HCT116 (cell line): ENCODE data around the gene CIITA. TPM values are rescaled to one million over a fixed set of nuclear protein-coding genes. Genes with fewer than 3 reads are reported as not detected.

Experiments
- ATAC-seq: fragments of 200-7000 bp; cut with Tn5 transposase; 2 replicates; pipeline ENCODE4 v1.9.1; 2020; ENCODE audit warnings: mild to moderate bottlenecking, moderate library complexity
- BruUV-seq: library from RNA; stranded (reverse); fragments of 400-500 nt; replicated peaks from 2 replicates; lab custom pipeline; 2021; lab: Mats Ljungman, UMichigan
- CTCF ChIA-PET: fragments of 300-600 bp; sonication (Branson Sonifier 250); formaldehyde crosslinking; loops from one replicate; lab custom pipeline; 2021; ENCODE audit warnings: antibody characterized with exemption; lab: Charles Lee
- POLR2A ChIA-PET: fragments of 300-600, 350-600 bp; sonication (Branson Sonifier 250); formaldehyde crosslinking; loops from one replicate; lab custom pipeline; 2021; ENCODE audit warnings: antibody characterized with exemption; lab: Charles Lee
- RAD21 ChIA-PET, 2 experiments: fragments of 300-600 bp; sonication (Branson Sonifier 250); formaldehyde crosslinking; loops; one replicate each; lab custom pipeline; 2023; ENCODE audit warnings: low total read pairs in 2 of 2; ENCODE audit not compliant: uncharacterized antibody in 2 of 2, unreplicated experiment in 2 of 2, low non-redundant PET in 1 of 2; lab: Charles Lee
- DNase-seq: peaks from one replicate; pipeline ENCODE4 v3.0.0-alpha.2; 2010; ENCODE audit warnings: low read depth, low spot score
- H2AFZ ChIP-seq: fragments of 200-600 bp; shearing (Covaris generic), sonication (generic); 2 replicates; pipeline ENCODE4 v1.6.1; 2017; ENCODE audit warnings: low read depth, mixed run types, mixed read lengths, antibody characterized with exemption, low read length; ENCODE audit not compliant: poor library complexity, severe bottlenecking
- H3K27ac ChIP-seq: 2 replicates; pipeline ENCODE4 v1.5.1; 2012; ENCODE audit warnings: low read depth, low read length
- H3K27me3 ChIP-seq: fragments of 200-600 bp; sonication (generic); 2 replicates; pipeline ENCODE4 v1.6.1; 2016; ENCODE audit warnings: mixed run types, low read length, mixed read lengths; ENCODE audit not compliant: insufficient read depth
- H3K36me3 ChIP-seq, 2 experiments: fragments of 200-500 bp in 1 of 2; fragments of 200-600 bp in 1 of 2; sonication (Bioruptor generic) in 1 of 2; sonication (generic) in 1 of 2; 2 replicates each; pipeline versions ENCODE4 v1.5.1 to v1.6.1; 2014 to 2016; ENCODE audit warnings: low read length in 2 of 2, inconsistent platforms in 1 of 2, mixed read lengths in 1 of 2, mixed run types in 1 of 2; ENCODE audit not compliant: insufficient read depth in 2 of 2, control insufficient read depth in 1 of 2
- H3K4me1 ChIP-seq, 2 experiments: fragments of 200-600 bp in 1 of 2; sonication (generic) in 1 of 2; 2 replicates each; pipeline versions ENCODE4 v1.5.1 to v1.6.1; 2012 to 2017; ENCODE audit warnings: low read length in 2 of 2, inconsistent platforms in 1 of 2, mild to moderate bottlenecking in 1 of 2, mixed read lengths in 1 of 2, mixed run types in 1 of 2, moderate library complexity in 1 of 2; ENCODE audit not compliant: insufficient read depth in 2 of 2, control insufficient read depth in 1 of 2
- H3K4me2 ChIP-seq: fragments of 200-600 bp; sonication (generic); 2 replicates; pipeline ENCODE4 v1.6.1; 2017; ENCODE audit warnings: mixed run types, low read length, mixed read lengths
- H3K4me3 ChIP-seq, 2 experiments: fragments of 200-600 bp in 1 of 2; sonication (generic) in 1 of 2; replicated peaks in 1 of 2; 2 replicates each; pipeline ENCODE4 v1.5.1; 2011 to 2016; ENCODE audit warnings: low read length in 2 of 2, control low read depth in 1 of 2, low read depth in 1 of 2, mild to moderate bottlenecking in 1 of 2, mixed read lengths in 1 of 2, mixed run types in 1 of 2
- H3K79me2 ChIP-seq: fragments of 200-600 bp; sonication (generic); 2 replicates; pipeline ENCODE4 v1.6.1; 2017; ENCODE audit warnings: mild to moderate bottlenecking, mixed run types, low read length, moderate library complexity, mixed read lengths; ENCODE audit not compliant: insufficient read depth
- H3K9ac ChIP-seq: fragments of 200-600 bp; sonication (generic); 2 replicates; pipeline ENCODE4 v1.6.1; 2016; ENCODE audit warnings: low read length, mixed read lengths
- H3K9me2 ChIP-seq: fragments of 200-600 bp; sonication (generic), shearing (Covaris generic); 2 replicates; pipeline ENCODE4 v1.6.1; 2017; ENCODE audit warnings: mixed run types, mild to moderate bottlenecking, moderate library complexity; ENCODE audit not compliant: insufficient read depth
- H3K9me3 ChIP-seq, 2 experiments: fragments of 200-500 bp in 1 of 2; fragments of 200-600 bp in 1 of 2; sonication (Bioruptor generic) in 1 of 2; sonication (generic) in 1 of 2; 2 replicates each; pipeline ENCODE4 v1.6.1; 2014 to 2017; ENCODE audit warnings: low read length in 2 of 2, mixed read lengths in 2 of 2, inconsistent platforms in 1 of 2, low read depth in 1 of 2, mild to moderate bottlenecking in 1 of 2, mixed run types in 1 of 2, moderate library complexity in 1 of 2; ENCODE audit not compliant: control insufficient read depth in 1 of 2, insufficient read depth in 1 of 2
- H4K20me1 ChIP-seq: fragments of 200-600 bp; sonication (generic), shearing (Covaris generic); 2 replicates; pipeline ENCODE4 v1.6.1; 2017; ENCODE audit warnings: mixed run types, mild to moderate bottlenecking, moderate library complexity; ENCODE audit not compliant: insufficient read depth
- ATF3 ChIP-seq: IDR thresholded peaks from 2 replicates; pipeline ENCODE4 v1.6.1; 2012
- CBX3 ChIP-seq: IDR thresholded peaks from 2 replicates; pipeline ENCODE4 v1.6.1; 2012; ENCODE audit warnings: low read depth
- EGR1 ChIP-seq: IDR thresholded peaks from 2 replicates; pipeline ENCODE4 v1.6.1; 2012; ENCODE audit warnings: low read depth
- ELF1 ChIP-seq: IDR thresholded peaks from 2 replicates; pipeline ENCODE4 v1.6.1; 2012; ENCODE audit warnings: low read depth, borderline replicate concordance
- EZH2 ChIP-seq: fragments of 200-600 bp; sonication (generic); IDR thresholded peaks from 2 replicates; pipeline ENCODE4 v1.6.1; 2017; ENCODE audit warnings: antibody characterized with exemption, mixed run types
- EZH2phosphoT487 ChIP-seq: fragments of 200-600 bp; IDR thresholded peaks from 2 replicates; pipeline ENCODE4 v1.6.1; 2018; ENCODE audit warnings: antibody characterized with exemption, borderline replicate concordance
- FOSL1 ChIP-seq: IDR thresholded peaks from 2 replicates; pipeline ENCODE4 v1.6.1; 2012; ENCODE audit warnings: low read depth
- JUND ChIP-seq: IDR thresholded peaks from 2 replicates; pipeline ENCODE4 v1.6.1; 2012
- MAX ChIP-seq: IDR thresholded peaks from 2 replicates; pipeline ENCODE4 v1.6.1; 2012
- POLR2AphosphoS5 ChIP-seq: IDR thresholded peaks from 2 replicates; pipeline ENCODE4 v1.6.1; 2011; ENCODE audit warnings: mild to moderate bottlenecking, low read depth, low read length, moderate library complexity
- RAD21 ChIP-seq: IDR thresholded peaks from 2 replicates; pipeline ENCODE4 v1.6.1; 2012; ENCODE audit warnings: low read depth, mild to moderate bottlenecking
- SP1 ChIP-seq: IDR thresholded peaks from 2 replicates; pipeline ENCODE4 v1.6.1; 2012; ENCODE audit warnings: low read depth
- SRF ChIP-seq: IDR thresholded peaks from 2 replicates; pipeline ENCODE4 v1.6.1; 2012; ENCODE audit warnings: low read depth
- TCF7L2 ChIP-seq: IDR thresholded peaks from 2 replicates; pipeline ENCODE4 v1.7.0; 2011; ENCODE audit warnings: borderline replicate concordance, inconsistent platforms; ENCODE audit not compliant: insufficient read depth, insufficient read length; ENCODE audit errors: extremely low read depth
- ZNF274 ChIP-seq: fragments of 200-500 bp; sonication (Bioruptor generic); IDR thresholded peaks from 2 replicates; pipeline ENCODE4 v1.6.1; 2014; ENCODE audit warnings: mild to moderate bottlenecking, low read depth, low read length, inconsistent platforms
- intact Hi-C: fragments of 100-400 bp; cut with micrococcal nuclease; formaldehyde crosslinking; loops from 2 replicates; pipeline ENCODE4 v1.10.0; 2022
- total RNA-seq: library from RNA; stranded (reverse); gene quantifications from one replicate; pipeline ENCODE4 v1.2.1, GENCODE V29; 2021; ENCODE audit not compliant: unreplicated experiment
- TF ChIP-seq, protein P1 (sequence below): IDR thresholded peaks from 2 replicates; pipeline ENCODE4 v1.6.1; 2012; ENCODE audit warnings: low read depth
- TF ChIP-seq, protein P2 (sequence below): IDR thresholded peaks from 2 replicates; pipeline ENCODE4 v1.6.1; 2011; ENCODE audit warnings: mild to moderate bottlenecking, low read length, moderate library complexity; ENCODE audit not compliant: insufficient replicate concordance; ENCODE audit errors: extremely low read depth

Gene CIITA
- total RNA-seq, 1 experiment from 2014 or later: 0.25 TPM

GRCh38 chr16:10937068-10937859 is 60.3 kb downstream of the CIITA start:
- DNase-seq (no peak), ATAC-seq (no peak)
- TF ChIP-seq CBX3: no peak
- TF ChIP-seq EGR1: no peak
- TF ChIP-seq, protein P1, sequence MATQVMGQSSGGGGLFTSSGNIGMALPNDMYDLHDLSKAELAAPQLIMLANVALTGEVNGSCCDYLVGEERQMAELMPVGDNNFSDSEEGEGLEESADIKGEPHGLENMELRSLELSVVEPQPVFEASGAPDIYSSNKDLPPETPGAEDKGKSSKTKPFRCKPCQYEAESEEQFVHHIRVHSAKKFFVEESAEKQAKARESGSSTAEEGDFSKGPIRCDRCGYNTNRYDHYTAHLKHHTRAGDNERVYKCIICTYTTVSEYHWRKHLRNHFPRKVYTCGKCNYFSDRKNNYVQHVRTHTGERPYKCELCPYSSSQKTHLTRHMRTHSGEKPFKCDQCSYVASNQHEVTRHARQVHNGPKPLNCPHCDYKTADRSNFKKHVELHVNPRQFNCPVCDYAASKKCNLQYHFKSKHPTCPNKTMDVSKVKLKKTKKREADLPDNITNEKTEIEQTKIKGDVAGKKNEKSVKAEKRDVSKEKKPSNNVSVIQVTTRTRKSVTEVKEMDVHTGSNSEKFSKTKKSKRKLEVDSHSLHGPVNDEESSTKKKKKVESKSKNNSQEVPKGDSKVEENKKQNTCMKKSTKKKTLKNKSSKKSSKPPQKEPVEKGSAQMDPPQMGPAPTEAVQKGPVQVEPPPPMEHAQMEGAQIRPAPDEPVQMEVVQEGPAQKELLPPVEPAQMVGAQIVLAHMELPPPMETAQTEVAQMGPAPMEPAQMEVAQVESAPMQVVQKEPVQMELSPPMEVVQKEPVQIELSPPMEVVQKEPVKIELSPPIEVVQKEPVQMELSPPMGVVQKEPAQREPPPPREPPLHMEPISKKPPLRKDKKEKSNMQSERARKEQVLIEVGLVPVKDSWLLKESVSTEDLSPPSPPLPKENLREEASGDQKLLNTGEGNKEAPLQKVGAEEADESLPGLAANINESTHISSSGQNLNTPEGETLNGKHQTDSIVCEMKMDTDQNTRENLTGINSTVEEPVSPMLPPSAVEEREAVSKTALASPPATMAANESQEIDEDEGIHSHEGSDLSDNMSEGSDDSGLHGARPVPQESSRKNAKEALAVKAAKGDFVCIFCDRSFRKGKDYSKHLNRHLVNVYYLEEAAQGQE: no peak
- no peak for TF ChIP-seq EZH2phosphoT487
- no peak for TF ChIP-seq JUND
- TF ChIP-seq, protein P2, sequence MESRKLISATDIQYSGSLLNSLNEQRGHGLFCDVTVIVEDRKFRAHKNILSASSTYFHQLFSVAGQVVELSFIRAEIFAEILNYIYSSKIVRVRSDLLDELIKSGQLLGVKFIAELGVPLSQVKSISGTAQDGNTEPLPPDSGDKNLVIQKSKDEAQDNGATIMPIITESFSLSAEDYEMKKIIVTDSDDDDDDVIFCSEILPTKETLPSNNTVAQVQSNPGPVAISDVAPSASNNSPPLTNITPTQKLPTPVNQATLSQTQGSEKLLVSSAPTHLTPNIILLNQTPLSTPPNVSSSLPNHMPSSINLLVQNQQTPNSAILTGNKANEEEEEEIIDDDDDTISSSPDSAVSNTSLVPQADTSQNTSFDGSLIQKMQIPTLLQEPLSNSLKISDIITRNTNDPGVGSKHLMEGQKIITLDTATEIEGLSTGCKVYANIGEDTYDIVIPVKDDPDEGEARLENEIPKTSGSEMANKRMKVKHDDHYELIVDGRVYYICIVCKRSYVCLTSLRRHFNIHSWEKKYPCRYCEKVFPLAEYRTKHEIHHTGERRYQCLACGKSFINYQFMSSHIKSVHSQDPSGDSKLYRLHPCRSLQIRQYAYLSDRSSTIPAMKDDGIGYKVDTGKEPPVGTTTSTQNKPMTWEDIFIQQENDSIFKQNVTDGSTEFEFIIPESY: no peak
- TF ChIP-seq EZH2: no peak
- TF ChIP-seq SP1: no peak
- no peak for TF ChIP-seq FOSL1
- TF ChIP-seq SRF: no peak
- no peak for TF ChIP-seq TCF7L2
- no peak for TF ChIP-seq MAX
- no peak for TF ChIP-seq POLR2AphosphoS5
- TF ChIP-seq RAD21: no peak
- TF ChIP-seq ZNF274: no peak
- no peak for TF ChIP-seq ELF1
- TF ChIP-seq ATF3: no peak
- Histone ChIP-seq H3K4me1 (peaks cover 6 to 11% of the 10 kb centered on the region in 2 experiments), H3K9ac (no peak overlapping the region), H3K27me3 (no peaks in the 10 kb centered on the region), H2AFZ (no peak overlapping the region), H3K79me2 (peaks cover 90% of the 10 kb centered on the region), H4K20me1 (0 out of 2 replicates have a peak, but pooled peaks cover 7% of the 10 kb centered on the region), H3K9me2 (no peaks in the 10 kb centered on the region), H3K4me2 (no peak overlapping the region), H3K4me3 (no peak overlapping the region), H3K9me3 (no peaks in the 10 kb centered on the region), H3K27ac (no peak overlapping the region), H3K36me3 (peaks cover 9 to 45% of the 10 kb centered on the region in 2 experiments; a peak in 2 of 4 replicates)
- ChIA-PET POLR2A (no interaction called here), RAD21 (no interaction called here), CTCF (no interaction called here)
- intact Hi-C loops: no loop called here
- BruUV-seq: no TSS peak
